Heart right ventricle (tissue), 16 donors: ENCODE results near the gene TFPI2. TPM values are rescaled to one million over a fixed set of nuclear protein-coding genes. Genes with fewer than 3 reads are reported as not detected.

Experiments used
- ATAC-seq, 8 donors: fragments of 200-7000 bp; cut with Tn5 transposase; one replicate each; pipeline ENCODE4 v1.9.1; 2020; ENCODE audit warnings: mild to moderate bottlenecking in 8 of 8, moderate library complexity in 8 of 8, moderate number of reproducible peaks in 1 of 8
- DNase-seq, 2 donors: peaks; one replicate each; pipeline ENCODE4 v3.0.0-alpha.2; 2020
- H3K27ac ChIP-seq, 10 donors: fragments of 200-600 bp; sonication (generic) in 2 of 10; one replicate each; pipeline versions ENCODE4 v1.5.0 to v1.8.0; 2020 to 2022; ENCODE audit warnings: mild to moderate bottlenecking in 3 of 10
- H3K27me3 ChIP-seq, 7 donors: fragments of 200-600 bp; one replicate each; pipeline ENCODE4 v1.8.0; 2021 to 2022; ENCODE audit warnings: mild to moderate bottlenecking in 2 of 7
- H3K36me3 ChIP-seq, 9 donors: fragments of 200-600 bp; sonication (generic) in 1 of 9; one replicate each; pipeline versions ENCODE4 v1.5.0 to v1.8.0; 2020 to 2022; ENCODE audit warnings: mild to moderate bottlenecking in 2 of 9
- H3K4me1 ChIP-seq, 9 donors: fragments of 200-600 bp; sonication (generic) in 1 of 9; one replicate each; pipeline versions ENCODE4 v1.5.0 to v1.8.0; 2020 to 2022; ENCODE audit warnings: mild to moderate bottlenecking in 4 of 9
- H3K4me3 ChIP-seq, 10 donors: fragments of 200-600 bp; sonication (generic) in 2 of 10; one replicate each; pipeline versions ENCODE4 v1.5.0 to v1.8.0; 2020 to 2022; ENCODE audit warnings: mild to moderate bottlenecking in 7 of 10, moderate library complexity in 2 of 10
- H3K9me3 ChIP-seq, 11 donors: fragments of 200-600 bp in 10 of 11; sonication (generic) in 2 of 11; one replicate each; pipeline versions ENCODE4 v1.5.0 to v1.8.0; 2013 to 2022; ENCODE audit warnings: mild to moderate bottlenecking in 2 of 11, control low read depth in 1 of 11, moderate library complexity in 1 of 11
- CTCF ChIP-seq, 9 donors: fragments of 200-600 bp; sonication (generic) in 2 of 9; IDR thresholded peaks; one replicate each; pipeline versions ENCODE4 v1.5.0 to v1.8.0; 2021 to 2022; ENCODE audit warnings: antibody characterized with exemption in 9 of 9, mild to moderate bottlenecking in 5 of 9, moderate library complexity in 1 of 9
- WGBS, 2 donors: extraction: QIAGEN DNeasy Blood & Tissue Kit; methylation state at CpG; one replicate each; pipeline ENCODE4 v1.1.7; 2013; ENCODE audit warnings: inconsistent platforms in 1 of 2; 5-methylcytosine and 5-hydroxymethylcytosine counted together
- intact Hi-C, 10 donors: fragments of 100-400 bp; cut with DNase I; formaldehyde crosslinking; loops; one replicate each; pipeline versions ENCODE4 v1.11.1 to v1.14.2; 2022
- polyA plus RNA-seq, 2 donors: library from polyadenylated mRNA; stranded (reverse); fragments of 200-250 nt; gene quantifications; one replicate each; pipeline ENCODE4 v1.2.3, GENCODE V29; 2013
- total RNA-seq, 10 donors: library from RNA; stranded (reverse); fragmentation: NEBNext Ultra II Directional in 3 of 10; extraction: Animal tissue kit (Norgen Biotek cat#: 25700) in 3 of 10; gene quantifications; one replicate each; pipeline versions ENCODE4 v1.2.1 to v1.2.4, GENCODE V29; 2021 to 2023
- donor health status: Arrhythmogenic right ventricular cardiomyopathy.
- donor health status: ischemic (EF 13 %, LVEDD 7.1; RV severe dilation, severe dysfunction).
- donor health status: healthy with polysubstance abuse.
- donor health status: DM: no; HTN: yes; CAD: no.
- donor health status: DM: no; HTN: no; CAD: no.
- donor health status: ischemic (EF 25% LVEDD 6.9; RV normal size, moderate dysfunction).
- donor health status: ischemic (EF 25% LVEDD 5.7; RV mildly dilated, moderate dysfunction).
- donor health status: healthy.
- donor health status: DM: yes; HTN: yes; CAD: no.
- donor health status: Ischemic cardiomyopathy.
- donor health status: ischemic (EF 35%, LVEDD 5.7; RV mildly dilated, moderate dysfunction).
- donor health status: nonischemic (EF 11% LVEDD 7.7; RV severe dilation, severe dysfunction).
- donor health status: DM: yes; HTN: yes; CAD: no.
- donor health status: PGD.
- donor health status: ischemic (EF 29% LVEDD 5.4; RV normal size, mild dysfunction).
- donor health status: nonischemic (EF 23%, LVEDD 6.1; RV moderate dilation, normal function).

Gene TFPI2
- total and polyA plus RNA-seq, 12 donors = 1.1 to 13.4 (median 2.2) TPM

GRCh38 chr7:93855797-93856196, 34.8 kb downstream of the TFPI2 start:
- WGBS, 2 donors = 91 to 92% methylated on average over 1 of the region's 1 CpG
- Histone ChIP-seq H3K36me3 (no peaks in the 10 kb centered on the region), H3K27ac (no peak overlapping the region), H3K4me1 (no peaks in the 10 kb centered on the region), H3K4me3 (no peak overlapping the region), H3K9me3 (no peaks in the 10 kb centered on the region), H3K27me3 (no peaks in the 10 kb centered on the region)
- ATAC-seq = no peak
- no peak for TF ChIP-seq CTCF (IDR thresholded peaks at IDR 0.05)
- no peak for DNase-seq
- intact Hi-C loops = no loop called here

GRCh38 chr7:93854480-93854879, 36.1 kb downstream of the TFPI2 start:
- no peaks in the 10 kb centered on the region for H3K4me1 ChIP-seq
- no peak for DNase-seq
- H3K36me3 ChIP-seq = no peaks in the 10 kb centered on the region
- H3K27me3 ChIP-seq = no peaks in the 10 kb centered on the region
- no peak overlapping the region for H3K27ac ChIP-seq
- ATAC-seq = no peak
- no peak for TF ChIP-seq CTCF (IDR thresholded peaks at IDR 0.05)
- H3K9me3 ChIP-seq = no peaks in the 10 kb centered on the region
- intact Hi-C loops = no loop called here
- H3K4me3 ChIP-seq = no peak overlapping the region
- 93 to 95% methylated on average over 1 of the region's 1 CpG for WGBS, 2 donors

DNA sequence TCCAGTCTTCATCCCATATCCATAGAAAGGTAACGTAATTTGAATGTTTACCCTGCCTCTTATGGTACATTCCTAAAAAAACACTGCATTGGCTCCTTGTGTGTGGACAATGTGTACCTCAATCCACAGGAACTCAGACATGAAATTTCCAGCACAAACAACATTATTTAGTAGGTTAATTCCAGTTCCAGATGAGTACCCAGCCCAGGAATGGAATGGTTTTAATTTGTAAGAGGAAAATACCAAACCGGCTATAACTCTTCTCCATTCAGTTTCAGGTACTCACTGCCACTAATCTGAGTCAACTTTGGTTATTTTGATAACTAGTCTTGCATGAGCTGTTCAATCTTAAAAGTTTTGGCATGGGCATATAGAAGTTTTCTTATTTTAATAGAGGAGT, 39.0 kb downstream of the TFPI2 start:
- intact Hi-C loops = no loop called here
- ATAC-seq = no peak
- Histone ChIP-seq H3K27ac (no peak overlapping the region), H3K36me3 (no peaks in the 10 kb centered on the region), H3K9me3 (no peaks in the 10 kb centered on the region), H3K27me3 (no peaks in the 10 kb centered on the region), H3K4me1 (no peaks in the 10 kb centered on the region), H3K4me3 (no peak overlapping the region)
- WGBS, 2 donors = 97% methylated on average over 2 of the region's 2 CpGs
- no peak for DNase-seq
- no peak for TF ChIP-seq CTCF (IDR thresholded peaks at IDR 0.05)

GRCh38 chr7:93843260-93843659, 47.3 kb downstream of the TFPI2 start:
- ATAC-seq (no peak), DNase-seq (no peak)
- no peaks in the 10 kb centered on the region for H3K27me3 ChIP-seq
- WGBS, 2 donors = 48 to 64% methylated on average over 1 of the region's 1 CpG
- H3K4me3 ChIP-seq = no peak overlapping the region
- no peaks in the 10 kb centered on the region for H3K9me3 ChIP-seq
- intact Hi-C loops = no loop called here
- no peaks in the 10 kb centered on the region for H3K36me3 ChIP-seq
- H3K27ac ChIP-seq = no peak overlapping the region
- peaks cover 0 to 11% (median 0%) of the 10 kb centered on the region in 9 donors for H3K4me1 ChIP-seq
- TF ChIP-seq CTCF (IDR thresholded peaks at IDR 0.05) = no peak

GRCh38 chr7:93838966-93839365, 51.6 kb downstream of the TFPI2 start:
- no peak for TF ChIP-seq CTCF (IDR thresholded peaks at IDR 0.05)
- H3K4me1 ChIP-seq = peaks cover 0 to 19% (median 0%) of the 10 kb centered on the region in 9 donors
- H3K36me3 ChIP-seq = no peaks in the 10 kb centered on the region
- H3K27ac ChIP-seq = no peak overlapping the region
- no peak for DNase-seq
- ATAC-seq = no peak
- H3K27me3 ChIP-seq = no peaks in the 10 kb centered on the region
- no peaks in the 10 kb centered on the region for H3K9me3 ChIP-seq
- 29 to 45% methylated on average over 1 of the region's 1 CpG for WGBS, 2 donors
- intact Hi-C loops = no loop called here
- no peak overlapping the region for H3K4me3 ChIP-seq
